Activated B cell treated with CpG ODN at 0.5 μM for 24 hours (primary cell): ENCODE measurements around the gene CIB1. TPM values are rescaled to one million over a fixed set of nuclear protein-coding genes. Genes with fewer than 3 reads are reported as not detected.

Experiments used
- ATAC-seq: fragments of 200-7000 bp; cut with Tn5 transposase; one replicate; pipeline ENCODE4 v1.10.0; 2021; ENCODE audit warnings: low read depth, mild to moderate bottlenecking, moderate library complexity
- CTCF ChIA-PET: fragments of 350-600 bp; sonication (Branson Sonifier 250); formaldehyde crosslinking; loops from one replicate; lab custom pipeline; 2021; ENCODE audit warnings: antibody characterized with exemption; lab: Charles Lee
- POLR2A ChIA-PET: fragments of 350-600 bp; sonication (Branson Sonifier 250); formaldehyde crosslinking; loops from one replicate; lab custom pipeline; 2021; ENCODE audit warnings: antibody characterized with exemption; lab: Charles Lee
- DNase-seq: peaks from one replicate; pipeline ENCODE4 v3.0.0; 2022
- H3K27ac Mint-ChIP-seq: one replicate; pipeline ENCODE4 v1.8.0; 2020; ENCODE audit warnings: mixed read lengths
- H3K27me3 Mint-ChIP-seq: one replicate; pipeline ENCODE4 v1.8.0; 2021; ENCODE audit warnings: mixed read lengths
- H3K36me3 Mint-ChIP-seq: one replicate; pipeline ENCODE4 v1.8.0; 2021; ENCODE audit warnings: low read depth, mixed read lengths
- H3K4me1 Mint-ChIP-seq: one replicate; pipeline ENCODE4 v1.8.0; 2021; ENCODE audit warnings: mixed read lengths
- H3K4me3 Mint-ChIP-seq: one replicate; pipeline ENCODE4 v1.8.0; 2020; ENCODE audit warnings: mild to moderate bottlenecking, mixed read lengths
- H3K9me3 Mint-ChIP-seq: one replicate; pipeline ENCODE4 v1.8.0; 2020; ENCODE audit warnings: mixed read lengths
- intact Hi-C: fragments of 100-400 bp; cut with micrococcal nuclease; formaldehyde crosslinking; loops from one replicate; pipeline ENCODE4 v1.15.1; 2024
- total RNA-seq: library from RNA; stranded (reverse); gene quantifications from 2 replicates; pipeline ENCODE4 v1.2.3, GENCODE V29; 2022
- TF ChIP-seq, protein P1 (sequence below): fragments of 200-600 bp; IDR thresholded peaks from one replicate; pipeline ENCODE4 v1.8.0; 2022; ENCODE audit warnings: antibody characterized with exemption, mild to moderate bottlenecking

CIB1 gene
- total RNA-seq, 1 donor from 2014 or later = 96.6 TPM

DNA sequence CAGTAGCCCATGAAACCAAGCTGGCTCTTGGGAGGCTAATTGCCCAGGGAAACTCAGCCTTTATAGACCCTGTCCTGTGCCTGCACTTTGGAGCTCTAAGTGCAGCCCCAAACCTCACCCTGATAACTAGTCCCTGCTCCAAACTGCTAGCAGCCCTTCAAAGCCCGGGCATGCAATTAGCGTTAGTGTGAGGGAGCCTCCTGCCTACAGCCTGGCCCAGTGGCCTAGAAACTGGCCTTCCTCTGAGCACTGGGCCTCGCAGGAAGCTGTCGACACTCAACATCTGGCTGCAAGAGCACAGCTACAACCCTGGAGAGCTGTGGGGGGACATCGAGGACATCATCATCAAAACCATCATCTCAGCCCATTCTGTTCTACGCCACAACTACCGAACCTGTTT is 24.0 kb upstream of the CIB1 start:
- no peak overlapping the region for H3K27ac Mint-ChIP-seq

DNA sequence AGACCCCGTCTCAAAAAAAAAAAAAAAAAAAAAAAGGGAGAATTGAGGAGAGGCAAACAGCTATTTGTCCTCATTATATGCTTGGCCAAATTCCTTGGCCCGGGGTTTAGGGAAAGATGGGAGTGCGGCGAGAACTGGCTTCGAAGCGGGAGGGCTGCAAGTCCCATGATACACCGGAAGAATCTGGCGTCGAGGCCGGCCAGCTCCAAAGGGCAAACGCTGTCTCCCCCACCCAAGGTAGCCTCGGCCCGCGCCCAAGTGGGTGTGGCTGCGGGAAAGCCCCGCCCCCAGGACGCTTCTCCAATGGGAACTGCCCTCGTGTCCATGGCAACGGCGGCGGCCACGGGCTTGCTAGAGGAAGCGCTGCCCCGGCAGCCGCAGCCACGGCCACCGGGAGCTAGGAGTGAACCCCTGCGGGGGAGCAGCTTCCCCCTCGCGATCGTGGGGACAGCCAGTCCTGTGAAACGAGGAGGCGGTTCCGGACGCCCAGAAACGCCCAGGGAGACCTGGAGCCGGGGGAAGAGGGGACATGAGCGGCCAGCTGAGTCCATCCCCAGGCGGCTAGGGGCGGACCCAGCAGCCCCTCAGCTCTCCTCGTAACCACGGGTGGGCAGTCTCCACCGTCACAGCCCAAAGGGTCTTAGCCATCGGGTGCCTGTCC is 15.6 kb upstream of the CIB1 start, which contains the start of gene TTLL13:
Gene TTLL13 (plus strand): TSS at position 354 of the 661 bp plus-strand sequence. CDS start 1,075 bp downstream, outside the sequence.
- DNase-seq = peak; percentile 60
- peaks cover 14% of the 10 kb centered on the region for H3K4me1 Mint-ChIP-seq
- peak within 1 kb of the TSS; percentile 4 for H3K27ac Mint-ChIP-seq
- no peaks in the 10 kb centered on the region for H3K27me3 Mint-ChIP-seq
- no peaks in the 10 kb centered on the region for H3K9me3 Mint-ChIP-seq
- H3K4me3 Mint-ChIP-seq = peak within 1 kb of the TSS; percentile 76
- intact Hi-C loops = no loop called here
- POLR2A ChIA-PET = interaction anchor here (0.5 to 1.8 kb wide), 6 partner anchors 15 to 231 kb away, joined by 3 to 13 read pairs (median 8); partner anchors contain the start of genes CIB1, GDPGP1, NGRN and SEMA4B
- TF ChIP-seq, protein P1, sequence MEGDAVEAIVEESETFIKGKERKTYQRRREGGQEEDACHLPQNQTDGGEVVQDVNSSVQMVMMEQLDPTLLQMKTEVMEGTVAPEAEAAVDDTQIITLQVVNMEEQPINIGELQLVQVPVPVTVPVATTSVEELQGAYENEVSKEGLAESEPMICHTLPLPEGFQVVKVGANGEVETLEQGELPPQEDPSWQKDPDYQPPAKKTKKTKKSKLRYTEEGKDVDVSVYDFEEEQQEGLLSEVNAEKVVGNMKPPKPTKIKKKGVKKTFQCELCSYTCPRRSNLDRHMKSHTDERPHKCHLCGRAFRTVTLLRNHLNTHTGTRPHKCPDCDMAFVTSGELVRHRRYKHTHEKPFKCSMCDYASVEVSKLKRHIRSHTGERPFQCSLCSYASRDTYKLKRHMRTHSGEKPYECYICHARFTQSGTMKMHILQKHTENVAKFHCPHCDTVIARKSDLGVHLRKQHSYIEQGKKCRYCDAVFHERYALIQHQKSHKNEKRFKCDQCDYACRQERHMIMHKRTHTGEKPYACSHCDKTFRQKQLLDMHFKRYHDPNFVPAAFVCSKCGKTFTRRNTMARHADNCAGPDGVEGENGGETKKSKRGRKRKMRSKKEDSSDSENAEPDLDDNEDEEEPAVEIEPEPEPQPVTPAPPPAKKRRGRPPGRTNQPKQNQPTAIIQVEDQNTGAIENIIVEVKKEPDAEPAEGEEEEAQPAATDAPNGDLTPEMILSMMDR = no peak
- CTCF ChIA-PET = interaction anchor here (0.7 to 1.6 kb wide), 3 partner anchors 8 to 71 kb away, joined by 3 read pairs; partner anchors contain the start of gene NGRN
- ATAC-seq = peak; percentile 79
- H3K36me3 Mint-ChIP-seq = no peaks in the 10 kb centered on the region

More for the DNA sequence above, 24.0 kb upstream of the CIB1 start:
- H3K9me3 Mint-ChIP-seq = no peaks in the 10 kb centered on the region
- ChIA-PET POLR2A (no interaction called here), CTCF (no interaction called here)
- H3K4me3 Mint-ChIP-seq = no peak overlapping the region
- H3K27me3 Mint-ChIP-seq = no peaks in the 10 kb centered on the region
- H3K36me3 Mint-ChIP-seq = no peaks in the 10 kb centered on the region
- no peak for DNase-seq
- TF ChIP-seq, protein P1 = no peak
- H3K4me1 Mint-ChIP-seq = no peaks in the 10 kb centered on the region
- ATAC-seq = no peak
- intact Hi-C loops = no loop called here

DNA sequence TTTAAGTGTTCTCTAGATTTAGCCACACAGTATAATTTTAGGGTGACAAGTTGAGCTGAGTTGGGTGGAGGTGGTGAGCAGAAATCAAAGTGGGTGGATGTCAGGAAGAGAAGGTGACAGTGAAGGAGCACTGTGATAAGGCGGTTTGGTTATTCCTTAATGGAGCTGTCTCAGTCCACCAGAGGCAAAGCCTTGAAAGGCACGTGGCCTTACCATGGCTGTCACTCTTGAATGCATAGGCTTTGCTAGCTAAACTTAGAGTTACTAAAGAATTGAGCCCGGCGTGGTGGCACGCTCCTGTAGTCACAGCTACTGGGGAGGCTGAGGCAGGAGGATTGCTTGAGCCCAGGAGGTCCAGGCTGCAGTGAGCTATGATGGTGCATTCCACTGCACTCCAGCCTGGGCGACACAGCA is 15.1 kb upstream of the CIB1 start:
- peaks cover 14% of the 10 kb centered on the region for H3K4me1 Mint-ChIP-seq
- no peaks in the 10 kb centered on the region for H3K9me3 Mint-ChIP-seq
- H3K27ac Mint-ChIP-seq = peak overlapping the region; percentile 4
- peak overlapping the region; percentile 76 for H3K4me3 Mint-ChIP-seq
- DNase-seq = no peak
- no peaks in the 10 kb centered on the region for H3K27me3 Mint-ChIP-seq
- ATAC-seq = no peak
- intact Hi-C loops = no loop called here
- ChIA-PET POLR2A (interaction anchor here (0.5 to 1.8 kb wide), 6 partner anchors 15 to 1045 kb away, joined by 3 to 13 read pairs (median 10); partner anchors contain the start of genes CIB1, GDPGP1, NGRN and SEMA4B), CTCF (interaction anchor here (0.7 to 1.0 kb wide), 2 partner anchors 17 to 72 kb away, joined by 3 read pairs; partner anchors contain the start of gene NGRN)
- TF ChIP-seq, protein P1 = no peak
- H3K36me3 Mint-ChIP-seq = no peaks in the 10 kb centered on the region

DNA sequence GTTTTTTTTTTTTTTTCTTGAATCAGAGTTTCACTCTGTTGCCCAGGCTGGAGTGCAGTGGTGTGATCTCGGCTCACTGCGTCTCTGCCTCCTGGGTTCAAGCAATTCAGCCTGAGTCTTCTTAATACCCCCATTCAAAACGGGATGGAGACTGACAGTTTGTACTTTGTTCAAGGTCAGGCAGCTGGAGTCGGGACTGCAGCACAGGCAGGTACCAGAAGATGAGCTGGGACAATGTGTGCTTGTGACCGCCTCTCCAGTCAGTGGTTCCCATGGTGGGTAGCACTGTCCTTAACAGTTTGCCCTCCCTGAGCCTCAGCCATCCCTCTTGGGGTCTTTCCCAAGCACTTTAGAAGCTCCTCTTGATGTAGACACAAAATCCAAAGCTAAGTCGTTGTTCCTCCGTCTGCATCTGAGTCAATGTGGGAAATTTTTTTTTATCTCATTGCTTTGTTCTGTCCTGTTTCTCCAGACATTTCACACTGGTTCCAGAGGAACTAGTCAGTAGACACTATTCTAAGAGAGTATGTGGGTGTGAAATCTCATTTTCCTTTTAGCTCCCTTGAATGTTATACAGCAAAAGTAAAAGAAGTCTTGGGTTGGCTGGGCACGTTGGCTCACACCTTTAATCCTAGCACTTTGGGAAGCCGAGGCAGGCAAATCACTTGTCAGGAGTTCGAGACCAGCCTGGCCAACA is 10.3 kb upstream of the CIB1 start:
- TF ChIP-seq, protein P1 = no peak
- ChIA-PET CTCF (no interaction called here), POLR2A (interaction anchor here (0.6 to 0.7 kb wide), 2 partner anchors 361 to 600 kb away, joined by 3 to 4 read pairs; no protein-coding TSS in a partner anchor)
- peaks cover 10% of the 10 kb centered on the region for H3K36me3 Mint-ChIP-seq
- intact Hi-C loops = no loop called here
- no peak overlapping the region for H3K27ac Mint-ChIP-seq
- no peak overlapping the region for H3K4me3 Mint-ChIP-seq
- peaks cover 8% of the 10 kb centered on the region for H3K4me1 Mint-ChIP-seq
- ATAC-seq (no peak), DNase-seq (no peak)
- no peaks in the 10 kb centered on the region for H3K9me3 Mint-ChIP-seq
- H3K27me3 Mint-ChIP-seq = no peaks in the 10 kb centered on the region
